ENCODE measurements around the gene KNOP1.
"Not testable (repeated sequence)": the region's sequence is repeated elsewhere in the genome, so short reads cannot be mapped to it uniquely, and the experiment has no call there.

Gene KNOP1

GRCh38 chr16:19680881-19681340, 37.1 kb downstream of the KNOP1 start:
- DNase-seq: no peak

DNA sequence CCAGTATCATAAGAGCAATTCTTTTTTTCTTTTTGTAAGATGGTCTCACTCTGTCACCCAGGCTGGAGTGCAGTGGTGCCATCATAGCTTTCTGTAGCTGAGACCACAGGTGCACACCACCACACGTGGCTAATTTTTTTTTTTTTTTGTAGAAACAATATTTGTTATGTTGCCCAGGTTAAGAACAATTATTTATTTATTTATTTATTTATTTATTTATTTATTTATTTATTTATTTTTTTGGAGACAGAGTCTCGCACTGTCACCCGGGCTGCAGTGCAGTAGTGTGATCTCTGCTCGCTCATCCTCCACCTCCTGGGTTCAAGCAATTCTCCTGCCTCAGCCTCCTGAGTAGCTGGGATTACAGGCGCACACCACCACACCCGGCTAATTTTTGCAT, 38.7 kb downstream of the KNOP1 start:
- not testable (repeated sequence) for DNase-seq

DNA sequence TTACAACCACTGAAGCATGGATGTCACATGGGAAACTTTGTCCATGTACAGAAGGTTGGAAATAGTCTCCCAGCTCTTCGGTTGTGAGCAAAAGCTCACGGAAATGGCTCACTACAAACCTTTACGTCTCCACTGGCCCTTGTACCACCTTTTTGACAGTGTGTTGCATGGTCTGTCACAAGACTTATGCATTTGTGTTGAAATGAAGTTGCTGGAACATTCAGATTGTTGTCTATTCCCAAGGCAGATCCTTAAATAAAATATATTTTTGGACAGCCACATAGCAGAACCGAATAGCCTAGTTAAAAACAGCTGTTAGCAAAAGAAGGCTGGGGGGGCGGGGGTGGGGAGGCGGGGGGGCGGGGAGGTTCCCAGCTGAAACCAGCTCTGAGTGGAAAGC, 39.2 kb downstream of the KNOP1 start:
- no peak for DNase-seq

DNA sequence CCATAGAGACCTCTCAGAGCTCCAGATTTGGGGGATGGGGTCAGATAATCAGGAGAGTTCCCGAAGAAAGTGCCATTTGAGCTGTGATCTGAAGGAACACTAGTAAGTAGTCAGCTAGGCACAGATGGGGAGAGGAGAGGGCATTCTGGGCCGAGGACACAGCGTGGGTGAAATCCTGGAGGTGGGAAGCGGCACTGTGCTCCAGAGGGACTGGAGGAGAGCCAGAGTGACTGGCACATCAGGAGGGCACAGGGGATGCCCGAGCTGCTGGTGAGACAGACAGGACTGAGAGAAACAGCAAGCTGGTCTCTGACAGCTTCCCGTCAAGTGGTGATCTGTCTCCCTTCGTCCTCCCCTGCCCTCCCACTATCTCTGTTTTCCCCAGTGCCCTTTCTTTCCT, 40.6 kb downstream of the KNOP1 start:
- no peak for DNase-seq

DNA sequence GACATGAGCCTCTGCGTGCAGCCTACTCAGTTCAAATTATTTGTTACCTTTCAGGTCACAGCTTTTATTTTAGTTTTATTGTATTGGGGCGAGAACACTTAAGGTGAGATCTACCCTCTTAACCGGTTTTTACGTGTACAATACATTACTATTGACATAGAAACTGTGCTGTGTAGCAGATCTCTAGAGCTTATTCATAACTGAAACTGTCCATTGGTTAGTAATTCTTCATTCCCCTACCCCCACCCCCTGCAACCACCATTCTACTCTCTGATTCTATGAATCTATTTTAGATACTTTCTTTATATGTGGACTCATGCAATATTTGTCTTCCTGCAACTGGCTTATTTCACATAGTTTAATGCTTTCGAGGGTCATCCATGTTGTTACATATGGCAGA, 43.5 kb downstream of the KNOP1 start:
- DNase-seq: no peak

DNA sequence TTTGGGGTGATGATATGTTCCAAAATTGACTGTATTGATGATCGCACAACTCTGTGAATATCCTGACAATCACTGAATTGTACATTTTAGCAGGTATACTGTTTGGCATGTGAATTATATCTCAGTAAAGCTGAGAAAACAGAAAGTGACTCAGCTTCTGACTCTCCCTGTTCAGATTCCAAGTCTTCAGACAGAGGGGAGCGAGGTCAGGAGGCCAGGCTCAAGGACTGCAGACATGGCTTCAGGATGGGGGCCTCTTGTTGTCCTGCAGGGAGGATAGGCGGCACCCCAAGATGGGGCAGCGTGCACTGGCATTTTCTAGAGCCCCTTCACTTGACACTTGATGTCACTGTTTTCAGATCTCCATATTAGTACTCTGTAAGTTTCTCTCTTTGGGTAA, 45.6 kb downstream of the KNOP1 start:
- DNase-seq: no peak

GRCh38 chr16:19666477-19666876, 51.5 kb downstream of the KNOP1 start:
- no peak for DNase-seq

DNA sequence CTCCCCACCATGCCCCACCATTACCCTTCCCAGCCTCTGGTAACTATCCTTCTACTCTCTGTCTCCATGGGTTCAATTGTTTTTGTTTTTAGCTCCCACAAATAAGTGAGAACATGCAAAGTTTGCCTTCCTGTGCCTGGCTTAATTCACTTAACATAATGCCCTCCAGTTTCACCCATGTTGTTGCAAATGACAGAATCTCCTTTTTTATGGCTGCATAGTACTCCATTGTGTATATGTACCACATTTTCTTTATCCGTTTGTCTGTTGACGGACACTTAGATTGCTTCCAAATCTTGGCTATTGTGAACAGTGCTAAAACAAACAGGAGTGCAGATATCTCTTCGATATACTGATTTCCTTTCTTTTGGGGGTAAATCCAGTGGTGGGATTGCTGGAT, 52.7 kb downstream of the KNOP1 start:
- DNase-seq: not testable (repeated sequence)

GRCh38 chr16:19664166-19664565, 53.9 kb downstream of the KNOP1 start:
- no peak for DNase-seq

DNA sequence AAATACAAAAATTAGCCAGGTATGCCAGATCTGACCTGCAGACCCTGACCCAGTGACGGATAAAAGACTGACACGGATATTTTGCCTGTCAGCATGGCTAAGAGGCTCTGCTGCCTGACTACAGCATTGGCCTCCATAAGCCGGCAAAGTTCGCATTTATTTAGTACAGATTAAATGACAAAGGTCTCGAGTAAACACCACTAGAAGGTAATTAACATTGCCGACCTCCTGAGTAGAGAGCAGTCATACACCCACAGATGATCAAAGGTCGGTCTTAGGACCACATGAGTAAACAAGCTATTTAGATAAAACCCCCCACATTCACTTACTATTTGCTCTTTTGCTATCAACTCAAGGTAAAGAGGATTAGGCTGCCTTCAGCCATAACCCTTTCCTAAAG, 55.7 kb downstream of the KNOP1 start:
- no peak for DNase-seq

- no peak for DNase-seq
Measured at GRCh38 chr16:19660432-19660831, 57.6 kb downstream of the KNOP1 start.

GRCh38 chr16:19659554-19659953, 58.5 kb downstream of the KNOP1 start:
- no peak for DNase-seq

GRCh38 chr16:19657831-19658230, 60.2 kb downstream of the KNOP1 start:
- DNase-seq: no peak

DNA sequence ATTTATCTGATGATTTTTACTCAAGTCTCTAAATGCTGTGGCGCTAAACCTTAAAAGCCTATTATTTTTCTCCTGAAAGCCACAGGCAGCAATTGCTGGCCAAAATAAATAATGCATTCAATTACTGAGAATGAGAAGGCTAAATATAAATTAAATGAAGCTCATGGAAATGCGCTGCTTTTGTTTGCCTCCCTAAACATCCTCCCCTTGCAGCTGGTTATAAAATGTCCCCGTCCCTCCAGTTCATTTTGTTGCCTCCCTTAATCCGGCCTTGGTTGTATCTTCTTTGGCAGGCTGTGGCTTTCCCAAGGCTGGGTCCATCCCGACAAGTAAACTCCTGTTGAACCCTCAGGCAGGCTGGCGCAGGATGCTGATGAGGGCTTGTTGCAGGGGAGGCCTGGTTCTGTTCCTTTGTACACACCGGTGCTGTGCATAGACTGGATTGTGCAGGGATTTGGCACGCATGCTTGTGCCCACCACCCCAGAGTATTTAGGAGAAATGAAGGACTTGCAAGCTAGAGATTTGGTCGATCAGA, 62.7 kb downstream of the KNOP1 start:
- no peak for DNase-seq

- DNase-seq: no peak
Measured at GRCh38 chr16:19654147-19654546, 63.9 kb downstream of the KNOP1 start.

Measured in CD4-positive, alpha-beta T cell treated with Interleukin-15 for 1 hour (primary cell).